A549 (cell line): ENCODE measurements around the gene NDUFB10. TPM values are rescaled to one million over a fixed set of nuclear protein-coding genes. Genes with fewer than 3 reads are reported as not detected.

ENCODE experiments used
- CBX8 ChIP-seq: fragments of 200-600 bp; sonication (generic); IDR thresholded peaks from 2 replicates; pipeline ENCODE4 v1.6.1; 2016
- CEBPB ChIP-seq, 2 experiments: fragments of >200 bp in 1 of 2; sonication (Bioruptor Twin) in 1 of 2; formaldehyde crosslinking in 1 of 2; IDR thresholded peaks; 2 replicates each; pipeline ENCODE4 v1.6.1; 2012 to 2016
- CHD2 ChIP-seq: fragments of 150-350 bp; IDR thresholded peaks from 2 replicates; pipeline ENCODE4 v1.6.1; 2014; ENCODE audit warnings: low read length; ENCODE audit not compliant: partially characterized antibody
- CHD4 ChIP-seq: fragments of 200-600 bp; sonication (generic); IDR thresholded peaks from 2 replicates; pipeline ENCODE4 v1.6.1; 2016; ENCODE audit warnings: antibody characterized with exemption, mild to moderate bottlenecking, borderline replicate concordance
- E2F6 ChIP-seq: IDR thresholded peaks from 2 replicates; pipeline ENCODE4 v1.6.1; 2012; ENCODE audit warnings: low read depth, borderline replicate concordance
- EHF ChIP-seq: fragments of 250-450 bp; sonication (Bioruptor Pico); IDR thresholded peaks from 2 replicates; pipeline ENCODE4 v1.5.0; 2020; ENCODE audit warnings: mild to moderate bottlenecking
- FOSB ChIP-seq: fragments of 250-450 bp; sonication (Bioruptor Pico); IDR thresholded peaks from 2 replicates; pipeline ENCODE4 v1.5.0; 2020; ENCODE audit warnings: mild to moderate bottlenecking, moderate library complexity
- GATA3 ChIP-seq: IDR thresholded peaks from 2 replicates; pipeline ENCODE4 v1.6.1; 2012; ENCODE audit warnings: borderline replicate concordance
- HDAC2 ChIP-seq: fragments of 200-600 bp; sonication (generic); IDR thresholded peaks from 2 replicates; pipeline ENCODE4 v1.6.1; 2016
- HEYL ChIP-seq: fragments of 250-450 bp; sonication (Bioruptor Pico); IDR thresholded peaks from 2 replicates; pipeline ENCODE4 v1.8.0; 2021; ENCODE audit warnings: mild to moderate bottlenecking, moderate library complexity
- HOXB5 ChIP-seq: fragments of 250-450 bp; sonication (Bioruptor Pico); IDR thresholded peaks from 2 replicates; pipeline ENCODE4 v1.5.0; 2020; ENCODE audit warnings: mild to moderate bottlenecking, moderate library complexity
- JUN ChIP-seq, 2 experiments: fragments of >200 bp; sonication (Bioruptor Twin); formaldehyde crosslinking; IDR thresholded peaks; 2 replicates in 1 of 2; 3 replicates in 1 of 2; pipeline ENCODE4 v1.6.1; 2016 to 2017
- KDM5A ChIP-seq: fragments of 200-600 bp; sonication (generic); IDR thresholded peaks from 2 replicates; pipeline ENCODE4 v1.6.1; 2016; ENCODE audit warnings: antibody characterized with exemption, mild to moderate bottlenecking
- MAFK ChIP-seq: fragments of 450-650 bp; IDR thresholded peaks from 2 replicates; pipeline ENCODE4 v1.6.1; 2014; ENCODE audit not compliant: partially characterized antibody
- MAX ChIP-seq: IDR thresholded peaks from 2 replicates; pipeline ENCODE4 v1.6.1; 2012
- MAZ ChIP-seq: fragments of 150-350 bp; IDR thresholded peaks from 2 replicates; pipeline ENCODE4 v1.6.1; 2014; ENCODE audit warnings: antibody characterized with exemption, low read depth, low read length, borderline replicate concordance
- NPAS2 ChIP-seq: fragments of 250-450 bp; sonication (Bioruptor Pico); IDR thresholded peaks from 2 replicates; pipeline ENCODE4 v1.8.0; 2022; ENCODE audit warnings: mild to moderate bottlenecking, moderate library complexity, borderline replicate concordance
- NR3C1 ChIP-seq: fragments of >200 bp; sonication (Bioruptor Twin); formaldehyde crosslinking; IDR thresholded peaks from 3 replicates; pipeline ENCODE4 v1.6.1; 2017
- PHF8 ChIP-seq: fragments of 200-600 bp; sonication (generic); IDR thresholded peaks from 2 replicates; pipeline ENCODE4 v1.6.1; 2016; ENCODE audit warnings: low read depth, mild to moderate bottlenecking, antibody characterized with exemption, moderate library complexity, borderline replicate concordance
- POLR2A ChIP-seq: IDR thresholded peaks from 2 replicates; pipeline ENCODE4 v1.6.1; 2012; ENCODE audit warnings: mild to moderate bottlenecking, low read length
- POLR2AphosphoS2 ChIP-seq: conservative IDR thresholded peaks from 2 replicates; pipeline ENCODE4 v1.6.1; 2012; ENCODE audit warnings: low read length, improper control_type of control experiment, inconsistent platforms
- RAD21 ChIP-seq, 2 experiments: fragments of >200 bp in 1 of 2; sonication (Bioruptor Twin) in 1 of 2; formaldehyde crosslinking in 1 of 2; IDR thresholded peaks in 1 of 2; conservative IDR thresholded peaks in 1 of 2; 2 replicates in 1 of 2; 3 replicates in 1 of 2; pipeline ENCODE4 v1.6.1; 2012 to 2018; ENCODE audit warnings: inconsistent platforms in 1 of 2
- RARB ChIP-seq: fragments of 250-450 bp; sonication (Bioruptor Pico); IDR thresholded peaks from 2 replicates; pipeline ENCODE4 v1.8.0; 2021; ENCODE audit warnings: mild to moderate bottlenecking, moderate library complexity
- RCOR1 ChIP-seq: fragments of 150-350 bp; IDR thresholded peaks from 2 replicates; pipeline ENCODE4 v1.6.1; 2014; ENCODE audit warnings: antibody characterized with exemption, low read length, low read depth
- SMC3 ChIP-seq: fragments of >200 bp; sonication (Bioruptor Twin); formaldehyde crosslinking; IDR thresholded peaks from 3 replicates; pipeline ENCODE4 v1.6.1; 2018; ENCODE audit warnings: inconsistent platforms
- SREBF2 ChIP-seq: fragments of 450-650 bp; IDR thresholded peaks from 2 replicates; pipeline ENCODE4 v1.6.1; 2014; ENCODE audit warnings: mild to moderate bottlenecking, moderate library complexity
- TFCP2L1 ChIP-seq: fragments of 250-450 bp; sonication (Bioruptor Pico); IDR thresholded peaks from 2 replicates; pipeline ENCODE4 v1.5.0; 2021; ENCODE audit warnings: mild to moderate bottlenecking
- TP53 ChIP-seq: fragments of 250-450 bp; sonication (Bioruptor Pico); IDR thresholded peaks from 2 replicates; pipeline ENCODE4 v1.5.0; 2021; ENCODE audit warnings: mild to moderate bottlenecking, moderate library complexity
- USF2 ChIP-seq: fragments of 450-650 bp; IDR thresholded peaks from 2 replicates; pipeline ENCODE4 v1.6.1; 2014; ENCODE audit warnings: antibody characterized with exemption
- ZC3H11A ChIP-seq: fragments of 450-650 bp; IDR thresholded peaks from 2 replicates; pipeline ENCODE4 v1.6.1; 2014; ENCODE audit warnings: antibody characterized with exemption, mild to moderate bottlenecking
- ZNF302 ChIP-seq: fragments of 250-450 bp; sonication (Bioruptor Pico); IDR thresholded peaks from 2 replicates; pipeline ENCODE4 v1.9.0; 2021; ENCODE audit warnings: inconsistent platforms, mild to moderate bottlenecking, moderate library complexity
- polyA plus RNA-seq, 4 experiments: library from polyadenylated mRNA; depleted of rRNA in 3 of 4; stranded (reverse); fragments of >200 nt; fragmentation: RNase III in 1 of 4; extraction: RNeasy Plus Mini Kit Qiagen cat#74134 plus additional on column Dnase treatment in 1 of 4; gene quantifications; 2 replicates in 3 of 4; 3 replicates in 1 of 4; pipeline ENCODE4 v1.2.3, GENCODE V29; 2011 to 2017
- TF ChIP-seq, protein P1 (sequence below): fragments of >200 bp; sonication (Bioruptor Twin); formaldehyde crosslinking; IDR thresholded peaks from 3 replicates; pipeline ENCODE4 v1.5.1; 2016
- TF ChIP-seq, protein P2 (sequence below): IDR thresholded peaks from 2 replicates; pipeline ENCODE4 v1.6.1; 2012
- TF ChIP-seq, protein P3 (sequence below): fragments of >200 bp; sonication (Bioruptor Twin); formaldehyde crosslinking; IDR thresholded peaks from 3 replicates; pipeline ENCODE4 v1.6.1; 2016

NDUFB10 gene
- polyA plus RNA-seq, 2 of the 4 experiments (the other 2 are of a cell fraction) = 198 to 389 TPM

DNA sequence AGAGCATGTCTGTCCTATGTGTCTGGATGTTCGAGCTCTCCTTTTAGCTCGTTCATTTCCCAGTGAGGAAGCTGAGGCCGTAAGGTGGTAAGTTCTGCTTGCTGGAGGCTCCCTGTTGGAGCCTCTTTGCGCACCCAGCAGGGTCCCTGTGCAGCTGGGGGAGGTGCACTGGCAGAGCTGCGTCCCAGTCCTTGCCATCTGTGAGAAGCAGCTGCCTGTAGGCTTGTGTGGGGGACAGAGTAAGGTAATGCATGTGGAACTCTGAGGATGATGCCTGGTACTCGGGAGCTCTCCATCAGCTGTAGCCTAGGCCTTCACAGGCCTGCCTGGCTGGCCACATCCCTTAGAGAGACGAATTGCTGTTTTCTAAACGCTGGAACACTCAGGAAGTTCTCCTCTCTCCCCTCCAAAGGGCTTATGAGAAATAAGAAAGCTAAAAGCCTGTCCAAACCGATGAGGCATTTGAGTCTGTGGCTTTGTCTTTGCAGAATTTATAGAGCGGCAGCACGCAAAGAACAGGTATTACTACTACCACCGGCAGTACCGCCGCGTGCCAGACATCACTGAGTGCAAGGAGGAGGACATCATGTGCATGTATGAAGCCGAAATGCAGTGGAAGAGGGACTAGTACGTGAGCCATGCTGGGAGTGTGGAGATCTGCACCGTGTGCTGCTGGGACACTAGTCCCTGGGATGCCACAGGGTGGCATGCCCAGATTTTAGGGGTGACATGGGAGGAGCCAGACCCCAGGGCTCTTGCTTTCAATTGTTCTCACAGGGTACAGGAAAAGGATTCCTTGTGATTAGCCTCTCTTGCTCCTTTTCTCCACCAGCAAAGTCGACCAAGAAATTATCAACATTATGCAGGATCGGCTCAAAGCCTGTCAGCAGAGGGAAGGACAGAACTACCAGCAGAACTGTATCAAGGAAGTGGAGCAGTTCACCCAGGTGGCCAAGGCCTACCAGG lies 1.6 kb downstream of the NDUFB10 start (continued):
- TF ChIP-seq MAX (peak; percentile 74), E2F6 (no peak), SREBF2 (no peak), EHF (CRISPR knock-in tag) (peak; percentile 36; the same call in 1 of the 2 replicates), TP53 (peak; percentile 91; the same call in 1 of the 2 replicates), MAFK (no peak), CBX8 (no peak), HDAC2 (no peak), RARB (CRISPR knock-in tag) (peak; percentile 90), PHF8 (no peak), MAZ (no peak), JUN (IDR thresholded peaks at IDR 0.05) (peak; percentile 83 to 92; a peak in 4 of 5 replicates), HOXB5 (0 out of 2 replicates have a peak, but pooled peaks have one; percentile 39), ZC3H11A (no peak), POLR2A (peak; percentile 60), USF2 (no peak; the same call in 1 of the 2 replicates), FOSB (CRISPR knock-in tag) (peak; percentile 92), CEBPB (IDR thresholded peaks at IDR 0.05) (no peak; a peak in 1 of 4 replicates), NPAS2 (CRISPR knock-in tag) (no peak), KDM5A (no peak), RCOR1 (no peak), HEYL (CRISPR knock-in tag) (no peak), CHD4 (no peak), POLR2AphosphoS2 (peak; percentile 94), SMC3 (no peak), RAD21 (conservative IDR thresholded peaks at IDR 0.05 in 1 of 2, IDR thresholded peaks at IDR 0.05 in 1 of 2) (no peak), CHD2 (no peak), NR3C1 (no peak), ZNF302 (CRISPR knock-in tag) (no peak), GATA3 (no peak; the same call in 1 of the 2 replicates), TFCP2L1 (CRISPR knock-in tag) (peak; percentile 96)
- TF ChIP-seq, protein P1, sequence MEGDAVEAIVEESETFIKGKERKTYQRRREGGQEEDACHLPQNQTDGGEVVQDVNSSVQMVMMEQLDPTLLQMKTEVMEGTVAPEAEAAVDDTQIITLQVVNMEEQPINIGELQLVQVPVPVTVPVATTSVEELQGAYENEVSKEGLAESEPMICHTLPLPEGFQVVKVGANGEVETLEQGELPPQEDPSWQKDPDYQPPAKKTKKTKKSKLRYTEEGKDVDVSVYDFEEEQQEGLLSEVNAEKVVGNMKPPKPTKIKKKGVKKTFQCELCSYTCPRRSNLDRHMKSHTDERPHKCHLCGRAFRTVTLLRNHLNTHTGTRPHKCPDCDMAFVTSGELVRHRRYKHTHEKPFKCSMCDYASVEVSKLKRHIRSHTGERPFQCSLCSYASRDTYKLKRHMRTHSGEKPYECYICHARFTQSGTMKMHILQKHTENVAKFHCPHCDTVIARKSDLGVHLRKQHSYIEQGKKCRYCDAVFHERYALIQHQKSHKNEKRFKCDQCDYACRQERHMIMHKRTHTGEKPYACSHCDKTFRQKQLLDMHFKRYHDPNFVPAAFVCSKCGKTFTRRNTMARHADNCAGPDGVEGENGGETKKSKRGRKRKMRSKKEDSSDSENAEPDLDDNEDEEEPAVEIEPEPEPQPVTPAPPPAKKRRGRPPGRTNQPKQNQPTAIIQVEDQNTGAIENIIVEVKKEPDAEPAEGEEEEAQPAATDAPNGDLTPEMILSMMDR = no peak
- TF ChIP-seq, protein P2, sequence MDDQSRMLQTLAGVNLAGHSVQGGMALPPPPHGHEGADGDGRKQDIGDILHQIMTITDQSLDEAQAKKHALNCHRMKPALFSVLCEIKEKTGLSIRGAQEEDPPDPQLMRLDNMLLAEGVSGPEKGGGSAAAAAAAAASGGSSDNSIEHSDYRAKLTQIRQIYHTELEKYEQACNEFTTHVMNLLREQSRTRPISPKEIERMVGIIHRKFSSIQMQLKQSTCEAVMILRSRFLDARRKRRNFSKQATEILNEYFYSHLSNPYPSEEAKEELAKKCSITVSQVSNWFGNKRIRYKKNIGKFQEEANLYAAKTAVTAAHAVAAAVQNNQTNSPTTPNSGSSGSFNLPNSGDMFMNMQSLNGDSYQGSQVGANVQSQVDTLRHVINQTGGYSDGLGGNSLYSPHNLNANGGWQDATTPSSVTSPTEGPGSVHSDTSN = peak; percentile 88
- TF ChIP-seq, protein P3, sequence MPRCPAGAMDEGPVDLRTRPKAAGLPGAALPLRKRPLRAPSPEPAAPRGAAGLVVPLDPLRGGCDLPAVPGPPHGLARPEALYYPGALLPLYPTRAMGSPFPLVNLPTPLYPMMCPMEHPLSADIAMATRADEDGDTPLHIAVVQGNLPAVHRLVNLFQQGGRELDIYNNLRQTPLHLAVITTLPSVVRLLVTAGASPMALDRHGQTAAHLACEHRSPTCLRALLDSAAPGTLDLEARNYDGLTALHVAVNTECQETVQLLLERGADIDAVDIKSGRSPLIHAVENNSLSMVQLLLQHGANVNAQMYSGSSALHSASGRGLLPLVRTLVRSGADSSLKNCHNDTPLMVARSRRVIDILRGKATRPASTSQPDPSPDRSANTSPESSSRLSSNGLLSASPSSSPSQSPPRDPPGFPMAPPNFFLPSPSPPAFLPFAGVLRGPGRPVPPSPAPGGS = peak; percentile 95
